CD4-positive, alpha-beta T cell (primary cell): ENCODE results near the gene PTPRCAP. TPM values are rescaled to one million over a fixed set of nuclear protein-coding genes. Genes with fewer than 3 reads are reported as not detected.
"Not testable (repeated sequence)": the region's sequence is repeated elsewhere in the genome, so short reads cannot be mapped to it uniquely, and the experiment has no call there.

Experiments used
- ATAC-seq: fragments of 200-7000 bp; cut with Tn5 transposase; one replicate; pipeline ENCODE4 v1.10.0; 2022; ENCODE audit warnings: mild to moderate bottlenecking; ENCODE audit not compliant: poor library complexity
- CTCF ChIA-PET: fragments of 350-600 bp; sonication (Branson Sonifier 250); formaldehyde crosslinking; loops from one replicate; lab custom pipeline; 2021; ENCODE audit warnings: antibody characterized with exemption, inconsistent platforms; lab: Charles Lee
- POLR2A ChIA-PET: fragments of 350-600 bp; sonication (Branson Sonifier 250); formaldehyde crosslinking; loops from one replicate; lab custom pipeline; 2021; ENCODE audit warnings: antibody characterized with exemption, inconsistent platforms; lab: Charles Lee
- DNase-seq, 14 experiments: peaks; one replicate each; pipeline ENCODE4 v3.0.0-alpha.2; 2013 to 2020; ENCODE audit warnings: mixed read lengths in 2 of 14
- H3K27ac ChIP-seq, 2 donors: one replicate each; pipeline versions ENCODE4 v1.5.1 to v1.7.0; 2013; ENCODE audit warnings: low read length in 2 of 2, low read depth in 1 of 2, mild to moderate bottlenecking in 1 of 2
- H3K27me3 ChIP-seq, 2 experiments: 1 replicate in 1 of 2; 2 replicates in 1 of 2; pipeline versions ENCODE4 v1.6.1 to v1.7.0; 2013; ENCODE audit warnings: low read length in 2 of 2, control low read depth in 1 of 2, mild to moderate bottlenecking in 1 of 2, moderate library complexity in 1 of 2; ENCODE audit not compliant: insufficient read depth in 2 of 2, control insufficient read depth in 1 of 2
- H3K36me3 ChIP-seq: one replicate; pipeline ENCODE4 v1.6.1; 2013; ENCODE audit warnings: low read length, control low read depth; ENCODE audit not compliant: insufficient read depth
- H3K4me1 ChIP-seq: one replicate; pipeline ENCODE4 v1.6.1; 2013; ENCODE audit warnings: low read length, control low read depth; ENCODE audit not compliant: insufficient read depth
- H3K4me3 ChIP-seq: one replicate; pipeline ENCODE4 v1.5.1; 2013; ENCODE audit warnings: mild to moderate bottlenecking, low read length, moderate library complexity
- H3K9me3 ChIP-seq, 2 experiments: 1 replicate in 1 of 2; 2 replicates in 1 of 2; pipeline versions ENCODE4 v1.6.1 to v1.7.0; 2013; ENCODE audit warnings: low read length in 2 of 2, mild to moderate bottlenecking in 2 of 2, control low read depth in 1 of 2, moderate library complexity in 1 of 2; ENCODE audit not compliant: control insufficient read depth in 1 of 2, insufficient read depth in 1 of 2
- H3K27ac Mint-ChIP-seq: one replicate; pipeline ENCODE4 v1.8.0; 2020; ENCODE audit warnings: mixed read lengths
- H3K27me3 Mint-ChIP-seq: one replicate; pipeline ENCODE4 v1.8.0; 2021; ENCODE audit warnings: mixed read lengths
- H3K36me3 Mint-ChIP-seq: one replicate; pipeline ENCODE4 v1.8.0; 2021; ENCODE audit warnings: low read depth, mixed read lengths
- H3K4me1 Mint-ChIP-seq: one replicate; pipeline ENCODE4 v1.8.0; 2021; ENCODE audit warnings: low read depth, mixed read lengths
- H3K4me3 Mint-ChIP-seq: one replicate; pipeline ENCODE4 v1.8.0; 2020; ENCODE audit warnings: mild to moderate bottlenecking, mixed read lengths
- H3K9me3 Mint-ChIP-seq: one replicate; pipeline ENCODE4 v1.8.0; 2020; ENCODE audit warnings: mixed read lengths
- intact Hi-C, 2 experiments: fragments of 100-400 bp; cut with DNase I in 1 of 2; cut with micrococcal nuclease in 1 of 2; formaldehyde crosslinking; loops; one replicate each; pipeline versions ENCODE4 v1.15.1 to v1.9.0; 2023 to 2025; cut with DNase I, micrococcal nuclease
- total RNA-seq, 174 experiments: library from RNA in 2 of 174; stranded (reverse) in 2 of 174; gene quantifications; one replicate each; pipeline ENCODE4 v1.2.3 and lab custom pipeline; 2021 to 2026
- TF ChIP-seq, protein P1 (sequence below): fragments of 200-600 bp; IDR thresholded peaks from one replicate; pipeline ENCODE4 v1.8.0; 2022; ENCODE audit warnings: antibody characterized with exemption, mild to moderate bottlenecking

Gene PTPRCAP
- total RNA-seq, 2 experiments from 2014 or later, result 129 to 134 TPM

DNA sequence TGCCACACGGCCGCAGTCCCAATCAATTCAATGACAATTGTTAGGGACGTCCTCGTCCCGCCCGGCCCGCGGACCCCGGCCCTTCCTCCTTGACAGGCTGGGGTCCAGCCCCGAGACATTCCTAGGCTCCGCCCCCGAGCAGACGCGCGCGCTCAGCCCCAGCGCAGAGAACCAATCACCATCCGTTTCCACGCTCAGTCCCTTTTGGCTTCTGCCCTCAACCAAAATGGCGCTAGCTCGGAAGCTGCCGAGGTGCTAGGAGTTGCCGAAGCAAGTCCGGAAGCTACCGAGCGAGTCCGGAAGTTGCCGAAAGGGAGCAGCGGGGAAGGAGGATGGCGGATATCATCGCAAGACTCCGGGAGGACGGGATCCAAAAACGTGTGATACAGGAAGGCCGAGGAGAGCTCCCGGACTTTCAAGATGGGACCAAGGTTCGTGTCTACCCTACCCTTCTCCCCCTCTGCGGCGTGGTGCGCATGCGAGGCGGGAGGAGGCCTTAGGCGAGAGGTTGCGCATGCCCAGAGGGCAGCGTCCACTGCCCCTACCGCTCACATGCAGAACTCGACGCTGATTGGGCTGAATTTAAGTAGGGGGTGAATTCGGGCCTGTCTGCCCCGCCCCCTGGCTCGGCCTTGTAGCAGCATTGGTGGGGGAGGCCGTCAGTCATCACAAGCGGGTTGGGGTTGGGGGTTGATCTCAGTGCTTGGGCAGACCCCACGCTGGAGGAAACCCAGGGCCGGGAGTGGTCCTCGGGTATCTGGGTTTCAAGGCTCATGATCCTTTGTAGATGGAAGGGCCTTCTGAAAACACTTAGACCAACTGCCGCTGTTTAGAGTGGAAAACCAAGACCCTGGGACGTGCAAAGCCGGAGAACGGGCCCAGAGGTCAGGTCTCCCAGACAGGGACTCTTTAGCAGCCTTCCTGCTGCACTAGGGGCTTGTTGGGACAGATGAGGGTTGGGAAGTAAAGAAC is 45.6 kb upstream of the PTPRCAP start, which contains the start of gene AIP:
Gene AIP, plus strand, starts transcription at position 200 of the 972 bp plus-strand sequence. Its CDS starts 133 bp downstream, at position 333.
- no peaks in the 10 kb centered on the region for H3K9me3 Mint-ChIP-seq
- no peaks in the 10 kb centered on the region for H3K27me3 ChIP-seq
- no peaks in the 10 kb centered on the region for H3K9me3 ChIP-seq
- peak within 1 kb of the TSS; percentile 80 for H3K4me3 ChIP-seq
- peak within 1 kb of the TSS; percentile 90 for H3K27ac ChIP-seq
- DNase-seq (peak; percentile 94 to 99 (median 97)), ATAC-seq (peak; percentile 77)
- H3K4me1 ChIP-seq, result peaks cover 63% of the 10 kb centered on the region
- H3K4me1 Mint-ChIP-seq, result peaks cover 56% of the 10 kb centered on the region
- H3K36me3 ChIP-seq, result peaks cover 16% of the 10 kb centered on the region
- no peaks in the 10 kb centered on the region for H3K27me3 Mint-ChIP-seq
- ChIA-PET CTCF (interaction anchor here (0.7 to 1.9 kb wide), 5 partner anchors 15 to 94 kb away, joined by 3 to 8 read pairs (median 5); partner anchors contain the start of genes PPP1CA and TMEM134), POLR2A (interaction anchor here (0.6 to 5.5 kb wide), 32 partner anchors 8 to 243 kb away, joined by 3 to 110 read pairs (median 6); partner anchors contain the start of genes ANKRD13D, CLCF1, PITPNM1 and POLD4)
- TF ChIP-seq, protein P1, sequence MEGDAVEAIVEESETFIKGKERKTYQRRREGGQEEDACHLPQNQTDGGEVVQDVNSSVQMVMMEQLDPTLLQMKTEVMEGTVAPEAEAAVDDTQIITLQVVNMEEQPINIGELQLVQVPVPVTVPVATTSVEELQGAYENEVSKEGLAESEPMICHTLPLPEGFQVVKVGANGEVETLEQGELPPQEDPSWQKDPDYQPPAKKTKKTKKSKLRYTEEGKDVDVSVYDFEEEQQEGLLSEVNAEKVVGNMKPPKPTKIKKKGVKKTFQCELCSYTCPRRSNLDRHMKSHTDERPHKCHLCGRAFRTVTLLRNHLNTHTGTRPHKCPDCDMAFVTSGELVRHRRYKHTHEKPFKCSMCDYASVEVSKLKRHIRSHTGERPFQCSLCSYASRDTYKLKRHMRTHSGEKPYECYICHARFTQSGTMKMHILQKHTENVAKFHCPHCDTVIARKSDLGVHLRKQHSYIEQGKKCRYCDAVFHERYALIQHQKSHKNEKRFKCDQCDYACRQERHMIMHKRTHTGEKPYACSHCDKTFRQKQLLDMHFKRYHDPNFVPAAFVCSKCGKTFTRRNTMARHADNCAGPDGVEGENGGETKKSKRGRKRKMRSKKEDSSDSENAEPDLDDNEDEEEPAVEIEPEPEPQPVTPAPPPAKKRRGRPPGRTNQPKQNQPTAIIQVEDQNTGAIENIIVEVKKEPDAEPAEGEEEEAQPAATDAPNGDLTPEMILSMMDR, result peak; percentile 37
- peak within 1 kb of the TSS; percentile 91 for H3K4me3 Mint-ChIP-seq
- intact Hi-C loops, result loop anchor here (1.0 to 10.0 kb wide), 5 partner anchors 14 to 198 kb away; partner anchors contain the start of genes ANKRD13D (in 1 of the 2), CARNS1 (in 1 of the 2) and TMEM134 (in 1 of the 2)
- peaks cover 43% of the 10 kb centered on the region for H3K36me3 Mint-ChIP-seq
- H3K27ac Mint-ChIP-seq, result peak within 1 kb of the TSS; percentile 95

DNA sequence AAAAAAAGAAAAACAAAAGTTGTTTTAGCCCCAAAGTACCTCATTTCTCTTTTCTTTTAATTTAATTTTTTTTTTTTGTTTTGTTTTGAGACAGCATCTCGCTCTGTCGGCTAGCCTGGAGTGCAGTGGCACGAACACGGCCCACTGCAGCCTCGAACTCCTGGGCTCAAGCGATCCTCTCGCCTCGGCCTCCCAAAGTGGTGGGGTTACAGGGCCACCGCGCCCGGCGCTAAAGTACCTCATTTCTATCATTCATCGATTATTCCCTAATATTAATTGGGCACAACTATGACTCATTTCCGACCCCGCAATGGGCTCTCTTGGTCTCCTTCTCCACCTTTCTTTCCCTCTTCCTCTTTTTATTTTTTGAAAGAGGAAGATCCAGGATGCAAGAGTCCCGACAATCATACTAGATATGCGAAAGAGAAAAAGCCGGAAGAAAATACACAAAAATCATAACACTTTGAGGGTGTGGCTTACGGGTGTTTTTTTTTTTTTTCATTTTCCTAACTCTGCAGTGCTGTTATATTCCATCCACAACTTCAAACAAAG is 44.9 kb upstream of the PTPRCAP start:
- DNase-seq (peak in 2 of 14 experiments; percentile 4 to 20), ATAC-seq (peak; percentile 5)
- Histone ChIP-seq H3K27ac (peak overlapping the region; percentile 90), H3K36me3 (peaks cover 8% of the 10 kb centered on the region), H3K4me1 (peaks cover 55% of the 10 kb centered on the region), H3K4me3 (peak overlapping the region; percentile 80), H3K9me3 (no peaks in the 10 kb centered on the region), H3K27me3 (no peaks in the 10 kb centered on the region)
- H3K4me1 Mint-ChIP-seq, result peaks cover 48% of the 10 kb centered on the region
- H3K9me3 Mint-ChIP-seq, result no peaks in the 10 kb centered on the region
- peak overlapping the region; percentile 91 for H3K4me3 Mint-ChIP-seq
- H3K27ac Mint-ChIP-seq, result peak overlapping the region; percentile 95
- peaks cover 35% of the 10 kb centered on the region for H3K36me3 Mint-ChIP-seq
- POLR2A ChIA-PET, result interaction anchor here (0.7 to 5.5 kb wide), 28 partner anchors 9 to 242 kb away, joined by 3 to 110 read pairs (median 6); partner anchors contain the start of genes ANKRD13D, CLCF1, PITPNM1 and POLD4
- no peaks in the 10 kb centered on the region for H3K27me3 Mint-ChIP-seq
- CTCF ChIA-PET, result interaction anchor here (0.7 to 1.9 kb wide), 4 partner anchors 14 to 81 kb away, joined by 4 to 8 read pairs (median 6); partner anchors contain the start of genes PPP1CA and TMEM134
- intact Hi-C loops, result loop anchor here (1.0 to 10.0 kb wide), 3 partner anchors 13 to 198 kb away; partner anchors contain the start of genes ANKRD13D (in 1 of the 2), CARNS1 (in 1 of the 2) and TMEM134 (in 1 of the 2)
- TF ChIP-seq, protein P1, result no peak

DNA sequence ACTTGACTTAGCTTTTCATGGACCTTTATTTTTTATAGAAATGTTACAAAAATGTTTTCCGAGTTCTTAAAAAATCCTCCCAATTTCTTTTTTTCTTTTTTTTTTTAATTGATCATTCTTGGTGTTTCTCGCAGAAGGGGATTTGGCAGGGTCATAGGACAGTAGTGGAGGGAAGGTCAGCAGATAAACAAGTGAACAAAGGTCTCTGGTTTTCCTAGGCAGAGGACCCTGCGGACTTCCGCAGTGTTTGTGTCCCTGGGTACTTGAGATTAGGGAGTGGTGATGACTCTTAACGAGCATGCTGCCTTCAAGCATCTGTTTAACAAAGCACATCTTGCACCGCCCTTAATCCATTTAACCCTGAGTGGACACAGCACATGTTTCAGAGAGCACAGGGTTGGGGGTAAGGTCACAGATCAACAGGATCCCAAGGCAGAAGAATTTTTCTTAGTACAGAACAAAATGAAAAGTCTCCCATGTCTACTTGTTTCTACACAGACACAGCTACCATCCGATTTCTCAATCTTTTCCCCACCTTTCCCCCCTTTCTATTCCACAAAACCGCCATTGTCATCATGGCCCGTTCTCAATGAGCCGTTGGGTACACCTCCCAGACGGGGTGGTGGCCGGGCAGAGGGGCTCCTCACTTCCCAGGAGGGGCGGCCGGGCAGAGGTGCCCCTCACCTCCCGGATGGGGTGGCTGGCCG is 40.0 kb upstream of the PTPRCAP start:
- POLR2A ChIA-PET, result interaction anchor here (0.6 to 1.3 kb wide), 3 partner anchors 9 to 136 kb away, joined by 3 to 4 read pairs (median 3); no protein-coding TSS in a partner anchor

DNA sequence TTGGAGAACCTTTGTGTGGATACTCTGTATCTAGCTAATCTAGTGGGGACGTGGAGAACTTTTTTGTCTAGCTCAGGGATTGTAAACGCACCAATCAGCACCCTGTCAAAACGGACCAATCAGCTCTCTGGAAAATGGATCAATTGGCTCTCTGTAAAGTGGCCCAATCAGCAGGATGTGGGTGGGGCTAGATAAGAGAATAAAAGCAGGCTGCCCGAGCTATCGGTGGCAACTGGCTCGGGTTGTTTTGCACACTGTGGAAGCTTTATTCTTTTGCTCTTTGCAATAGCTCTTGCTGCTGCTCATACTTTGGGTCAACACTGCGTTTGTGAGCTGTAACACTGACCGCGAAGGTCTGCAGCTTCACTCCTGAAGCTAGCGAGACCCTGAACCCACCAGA is 39.2 kb upstream of the PTPRCAP start:
- H3K4me1 Mint-ChIP-seq, H3K27ac Mint-ChIP-seq, H3K27ac ChIP-seq, H3K36me3 Mint-ChIP-seq, H3K36me3 ChIP-seq, intact Hi-C loops, H3K27me3 ChIP-seq, DNase-seq, ATAC-seq, H3K9me3 Mint-ChIP-seq, H3K4me3 Mint-ChIP-seq, H3K4me1 ChIP-seq, H3K27me3 Mint-ChIP-seq, H3K9me3 ChIP-seq, H3K4me3 ChIP-seq: not testable (repeated sequence)
- POLR2A ChIA-PET, result interaction anchor here (0.6 to 1.3 kb wide), 5 partner anchors 10 to 136 kb away, joined by 3 to 6 read pairs (median 3); partner anchors contain the start of genes POLD4 and PTPRCAP
- CTCF ChIA-PET, result interaction anchor here (0.6 to 1.4 kb wide), 3 partner anchors 75 to 1048 kb away, joined by 3 read pairs; partner anchors contain the start of gene PPP1CA

More for the DNA sequence above, 40.0 kb upstream of the PTPRCAP start:
- H3K9me3 Mint-ChIP-seq, H3K9me3 ChIP-seq, H3K27me3 ChIP-seq, H3K36me3 ChIP-seq, H3K4me3 Mint-ChIP-seq, H3K4me1 Mint-ChIP-seq, H3K4me1 ChIP-seq, H3K27ac ChIP-seq, ATAC-seq, H3K27me3 Mint-ChIP-seq, H3K36me3 Mint-ChIP-seq, H3K4me3 ChIP-seq, DNase-seq, intact Hi-C loops, H3K27ac Mint-ChIP-seq: not testable (repeated sequence)
- CTCF ChIA-PET, result interaction anchor here (0.6 to 1.4 kb wide), 2 partner anchors 132 to 1049 kb away, joined by 3 read pairs; no protein-coding TSS in a partner anchor
